AG10803 (cell line): ENCODE measurements around the gene ANKS1B.

Experiments used
- DNase-seq: peaks from one replicate; pipeline ENCODE4 v3.0.0; 2010; ENCODE audit warnings: low read depth
- H3K4me3 ChIP-seq: 2 replicates; pipeline ENCODE4 v1.5.1; 2011; ENCODE audit warnings: mild to moderate bottlenecking, low read length, control low read depth
- TF ChIP-seq, protein P1 (sequence below): conservative IDR thresholded peaks from 2 replicates; pipeline ENCODE4 v1.5.1; 2011; ENCODE audit warnings: mild to moderate bottlenecking, low read length, control low read depth, inconsistent platforms

ANKS1B gene

DNA sequence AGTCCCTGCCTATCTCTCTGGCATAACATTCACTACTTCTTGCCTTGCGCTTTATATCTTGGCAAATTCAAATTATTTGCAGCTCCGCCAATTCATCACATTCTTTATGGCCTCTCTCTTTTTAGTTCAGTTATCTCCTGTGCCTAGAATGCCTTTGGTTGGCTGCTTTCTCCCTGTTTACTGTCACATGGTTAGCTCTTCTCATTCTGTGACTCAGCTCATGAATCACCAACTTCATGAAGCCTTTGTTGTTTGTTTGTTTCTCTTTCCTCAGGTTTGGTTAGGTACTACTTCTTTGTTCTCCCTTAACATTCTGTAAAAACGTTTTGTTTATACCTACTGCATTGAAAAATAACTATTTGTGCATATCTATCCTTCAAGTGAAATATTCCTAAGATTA is 713.7 kb downstream of the ANKS1B start:
- H3K4me3 ChIP-seq, result no peak overlapping the region
- TF ChIP-seq, protein P1, sequence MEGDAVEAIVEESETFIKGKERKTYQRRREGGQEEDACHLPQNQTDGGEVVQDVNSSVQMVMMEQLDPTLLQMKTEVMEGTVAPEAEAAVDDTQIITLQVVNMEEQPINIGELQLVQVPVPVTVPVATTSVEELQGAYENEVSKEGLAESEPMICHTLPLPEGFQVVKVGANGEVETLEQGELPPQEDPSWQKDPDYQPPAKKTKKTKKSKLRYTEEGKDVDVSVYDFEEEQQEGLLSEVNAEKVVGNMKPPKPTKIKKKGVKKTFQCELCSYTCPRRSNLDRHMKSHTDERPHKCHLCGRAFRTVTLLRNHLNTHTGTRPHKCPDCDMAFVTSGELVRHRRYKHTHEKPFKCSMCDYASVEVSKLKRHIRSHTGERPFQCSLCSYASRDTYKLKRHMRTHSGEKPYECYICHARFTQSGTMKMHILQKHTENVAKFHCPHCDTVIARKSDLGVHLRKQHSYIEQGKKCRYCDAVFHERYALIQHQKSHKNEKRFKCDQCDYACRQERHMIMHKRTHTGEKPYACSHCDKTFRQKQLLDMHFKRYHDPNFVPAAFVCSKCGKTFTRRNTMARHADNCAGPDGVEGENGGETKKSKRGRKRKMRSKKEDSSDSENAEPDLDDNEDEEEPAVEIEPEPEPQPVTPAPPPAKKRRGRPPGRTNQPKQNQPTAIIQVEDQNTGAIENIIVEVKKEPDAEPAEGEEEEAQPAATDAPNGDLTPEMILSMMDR, result no peak
- DNase-seq, result no peak

DNA sequence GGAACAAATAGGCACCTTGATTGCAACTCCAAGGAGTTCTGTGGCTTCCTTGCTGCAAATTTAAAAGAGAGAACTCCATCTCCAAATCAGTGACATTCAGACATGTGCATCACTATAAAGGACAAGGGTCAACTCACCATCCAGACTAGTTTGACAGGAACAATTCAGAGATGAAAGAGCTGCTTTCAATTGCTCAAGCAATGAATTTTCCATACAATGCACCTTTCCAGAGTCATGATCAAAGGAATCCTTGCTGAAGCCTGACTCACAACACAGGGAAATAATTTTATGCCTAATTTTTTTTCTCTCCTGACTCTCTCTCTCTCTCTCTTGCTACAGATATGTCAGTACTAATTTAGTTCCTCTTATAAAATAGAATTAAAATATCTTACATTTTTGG is 717.7 kb downstream of the ANKS1B start:
- TF ChIP-seq, protein P1, result no peak
- no peak for DNase-seq
- H3K4me3 ChIP-seq, result no peak overlapping the region

DNA sequence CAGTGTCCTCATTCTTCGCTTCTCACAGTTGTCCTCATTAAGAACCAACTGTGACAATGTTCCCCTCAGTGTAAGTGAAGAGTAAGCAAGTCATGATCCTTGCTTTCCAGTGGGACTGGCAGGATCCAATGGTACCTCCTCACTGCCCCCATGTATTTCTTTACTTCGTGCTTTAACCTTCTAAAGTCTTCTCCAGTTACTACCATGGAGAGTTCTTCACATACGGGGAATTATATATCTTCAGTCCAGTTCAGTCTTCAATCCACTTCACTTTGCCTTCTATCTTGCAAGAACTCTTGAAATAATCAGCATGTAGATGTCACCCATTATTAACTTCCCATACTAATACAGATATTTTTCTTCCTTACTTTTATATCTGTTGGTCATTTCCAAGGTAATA is 719.1 kb downstream of the ANKS1B start:
- no peak overlapping the region for H3K4me3 ChIP-seq
- TF ChIP-seq, protein P1, result no peak
- no peak for DNase-seq

DNA sequence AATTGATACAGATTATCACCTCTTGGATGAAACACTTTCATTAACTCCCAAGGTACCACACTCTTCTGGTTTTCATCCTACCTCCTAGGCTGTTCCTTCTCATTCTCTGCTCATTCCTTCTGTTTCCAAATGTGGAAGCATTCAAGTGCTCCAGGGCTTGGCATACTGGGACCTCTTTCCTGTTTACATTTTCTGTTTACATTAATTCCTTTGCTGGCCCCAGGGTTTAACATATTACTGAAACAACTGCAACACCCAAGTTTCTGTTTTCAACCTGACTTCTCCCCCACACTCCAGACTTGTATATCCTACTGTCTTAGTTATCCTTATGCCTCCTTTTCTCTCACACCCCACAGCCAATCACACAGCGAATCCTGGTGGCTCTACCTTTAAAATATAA is 723.5 kb downstream of the ANKS1B start:
- no peak for DNase-seq
- TF ChIP-seq, protein P1, result no peak
- no peak overlapping the region for H3K4me3 ChIP-seq

DNA sequence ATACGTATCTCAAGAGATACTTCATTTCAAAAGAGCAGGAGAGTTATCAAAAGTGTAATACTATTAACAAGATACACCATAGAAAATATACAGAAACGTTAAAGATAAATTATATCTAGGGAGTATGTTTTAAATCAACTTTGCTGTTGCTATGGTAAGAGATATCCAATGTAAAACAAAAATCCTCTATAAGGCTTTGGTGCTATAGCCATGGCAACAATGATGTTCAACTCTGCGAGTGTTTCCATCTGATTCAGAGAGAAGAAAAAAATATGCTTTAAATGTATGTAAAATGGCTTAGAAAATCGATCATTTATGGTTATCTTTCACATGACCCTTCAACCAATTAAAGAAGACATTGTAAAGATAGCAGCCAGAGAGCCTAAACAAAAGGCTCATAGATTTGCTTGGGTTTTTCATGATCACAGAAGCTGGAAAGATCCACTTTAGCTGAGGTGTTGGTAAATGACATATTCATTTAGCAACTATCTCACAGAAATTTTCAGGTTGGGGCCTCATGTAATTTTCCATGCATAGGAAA is 724.2 kb downstream of the ANKS1B start:
- no peak for DNase-seq
- TF ChIP-seq, protein P1, result no peak
- H3K4me3 ChIP-seq, result no peak overlapping the region

DNA sequence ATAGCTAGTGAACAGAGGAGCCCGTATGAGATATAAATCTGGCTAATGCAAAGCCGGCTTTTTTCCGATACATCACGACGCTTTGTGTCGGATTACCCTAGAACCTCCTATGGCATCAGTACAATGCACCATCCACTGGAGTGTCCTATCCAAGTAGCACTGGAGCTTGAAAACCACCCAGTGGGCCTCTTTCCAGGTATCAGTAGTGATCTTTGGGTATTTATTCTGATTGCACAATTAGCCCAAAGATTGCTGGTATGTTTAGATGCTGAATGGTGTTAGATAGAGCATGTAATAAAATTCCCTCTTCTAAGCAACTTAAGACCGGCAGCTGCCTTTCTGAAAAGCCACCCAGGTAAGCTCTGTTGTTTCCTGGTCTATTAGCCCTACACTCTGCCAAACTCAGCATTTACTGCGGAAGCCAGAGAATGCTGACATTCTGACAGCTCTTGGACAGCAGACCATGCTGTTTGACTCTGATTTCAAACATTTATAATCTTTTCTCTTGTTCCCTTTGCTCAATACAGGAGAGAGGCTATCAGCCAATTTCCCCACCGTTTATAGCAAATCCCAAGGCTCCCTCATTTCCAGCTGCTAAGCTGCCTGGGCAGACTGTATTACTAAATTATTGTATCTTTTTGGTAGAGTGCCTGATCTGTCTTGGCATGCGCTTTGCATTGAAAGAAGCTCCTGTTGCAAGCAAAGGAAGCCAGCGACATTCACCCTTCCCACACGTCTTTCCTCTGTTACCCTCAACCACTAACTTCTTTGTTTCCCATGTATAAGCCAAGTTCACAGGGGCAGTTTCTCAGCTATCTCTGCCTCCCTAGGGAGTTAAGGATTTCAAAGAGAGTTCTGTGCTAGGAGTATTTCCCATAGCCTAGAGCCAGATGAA is 725.4 kb downstream of the ANKS1B start:
- no peak overlapping the region for H3K4me3 ChIP-seq
- TF ChIP-seq, protein P1, result no peak
- DNase-seq, result no peak

DNA sequence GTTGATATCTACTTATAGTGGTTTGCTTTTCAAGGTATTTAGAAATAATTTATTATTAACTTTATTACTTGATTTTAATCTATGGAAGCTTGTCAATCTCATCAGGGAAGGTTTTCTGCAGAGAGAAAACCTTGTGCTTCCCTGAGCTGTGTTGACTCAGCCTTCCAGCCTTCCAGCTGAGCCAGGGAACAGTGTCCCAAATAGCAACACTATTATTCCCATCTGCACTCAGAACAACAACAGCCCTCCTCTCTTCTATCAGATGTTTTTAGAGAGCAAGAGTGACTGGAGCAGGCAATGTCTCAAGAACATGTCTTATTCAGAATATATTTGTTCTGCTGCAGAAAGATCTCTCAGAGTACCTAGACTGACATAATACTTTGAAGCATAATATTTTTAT is 727.1 kb downstream of the ANKS1B start:
- no peak for DNase-seq
- TF ChIP-seq, protein P1, result no peak
- no peak overlapping the region for H3K4me3 ChIP-seq
